GM12872 (cell line): ENCODE measurements around the gene SMIM1.

Experiments
- CTCF ChIP-seq: IDR thresholded peaks from 3 replicates; pipeline ENCODE4 v1.5.1; 2011; ENCODE audit warnings: low read depth, mild to moderate bottlenecking, low read length, moderate library complexity; ENCODE audit not compliant: insufficient read depth

Gene SMIM1

GRCh38 chr1:3752400-3752945, 20.1 kb upstream of the SMIM1 start, which contains the start of gene CCDC27:
CCDC27 (plus strand) TSS chr1:3752450; CDS start chr1:3752482, 32 bp downstream.
- TF ChIP-seq CTCF: no peak

GRCh38 chr1:3753656-3754454, 18.7 kb upstream of the SMIM1 start:
- TF ChIP-seq CTCF: no peak

GRCh38 chr1:3756394-3756793, 16.2 kb upstream of the SMIM1 start:
- no peak for TF ChIP-seq CTCF

- TF ChIP-seq CTCF: no peak
Measured at GRCh38 chr1:3759164-3759563, 13.4 kb upstream of the SMIM1 start.

- no peak for TF ChIP-seq CTCF
Measured at GRCh38 chr1:3759796-3760195, 12.8 kb upstream of the SMIM1 start.

- TF ChIP-seq CTCF: no peak
Measured at GRCh38 chr1:3761296-3762010, 11.1 kb upstream of the SMIM1 start.

- no peak for TF ChIP-seq CTCF
Measured at GRCh38 chr1:3762151-3762872, 10.2 kb upstream of the SMIM1 start.
